BE2C (cell line): ENCODE results near the gene PSME1.

Source experiments
- DNase-seq: peaks from one replicate; pipeline ENCODE4 v3.0.0-alpha.2; 2020
- H3K27me3 ChIP-seq: fragments of 250-450 bp; sonication (Bioruptor Pico); 2 replicates; pipeline ENCODE4 v1.5.1; 2020; ENCODE audit warnings: mild to moderate bottlenecking
- H3K36me3 ChIP-seq: fragments of 250-450 bp; sonication (Bioruptor Pico); 2 replicates; pipeline ENCODE4 v1.5.1; 2020; ENCODE audit warnings: mild to moderate bottlenecking
- H3K4me1 ChIP-seq: fragments of 250-450 bp; sonication (Bioruptor Pico); 2 replicates; pipeline ENCODE4 v1.5.1; 2020
- H3K4me3 ChIP-seq: 2 replicates; pipeline ENCODE4 v1.5.1; 2011; ENCODE audit warnings: low read depth, low read length
- H3K9me3 ChIP-seq: fragments of 250-450 bp; sonication (Bioruptor Pico); 2 replicates; pipeline ENCODE4 v1.5.1; 2020
- CTCF ChIP-seq: IDR thresholded peaks from 2 replicates; pipeline ENCODE4 v1.5.1; 2012; ENCODE audit warnings: mild to moderate bottlenecking, low read depth, low read length

The PSME1 gene

GRCh38 chr14:24177041-24177825, 41.2 kb downstream of the PSME1 start:
- DNase-seq = no peak
- peaks cover 45% of the 10 kb centered on the region for H3K36me3 ChIP-seq
- no peak overlapping the region for H3K4me3 ChIP-seq
- no peaks in the 10 kb centered on the region for H3K27me3 ChIP-seq
- H3K4me1 ChIP-seq = no peaks in the 10 kb centered on the region
- no peak for TF ChIP-seq CTCF
- H3K9me3 ChIP-seq = no peaks in the 10 kb centered on the region

- Histone ChIP-seq H3K4me1 (no peaks in the 10 kb centered on the region), H3K9me3 (no peaks in the 10 kb centered on the region), H3K4me3 (no peak overlapping the region), H3K36me3 (peaks cover 52% of the 10 kb centered on the region), H3K27me3 (no peaks in the 10 kb centered on the region)
- TF ChIP-seq CTCF = no peak
- DNase-seq = no peak
Measured at GRCh38 chr14:24177891-24178290, 41.9 kb downstream of the PSME1 start.

DNA sequence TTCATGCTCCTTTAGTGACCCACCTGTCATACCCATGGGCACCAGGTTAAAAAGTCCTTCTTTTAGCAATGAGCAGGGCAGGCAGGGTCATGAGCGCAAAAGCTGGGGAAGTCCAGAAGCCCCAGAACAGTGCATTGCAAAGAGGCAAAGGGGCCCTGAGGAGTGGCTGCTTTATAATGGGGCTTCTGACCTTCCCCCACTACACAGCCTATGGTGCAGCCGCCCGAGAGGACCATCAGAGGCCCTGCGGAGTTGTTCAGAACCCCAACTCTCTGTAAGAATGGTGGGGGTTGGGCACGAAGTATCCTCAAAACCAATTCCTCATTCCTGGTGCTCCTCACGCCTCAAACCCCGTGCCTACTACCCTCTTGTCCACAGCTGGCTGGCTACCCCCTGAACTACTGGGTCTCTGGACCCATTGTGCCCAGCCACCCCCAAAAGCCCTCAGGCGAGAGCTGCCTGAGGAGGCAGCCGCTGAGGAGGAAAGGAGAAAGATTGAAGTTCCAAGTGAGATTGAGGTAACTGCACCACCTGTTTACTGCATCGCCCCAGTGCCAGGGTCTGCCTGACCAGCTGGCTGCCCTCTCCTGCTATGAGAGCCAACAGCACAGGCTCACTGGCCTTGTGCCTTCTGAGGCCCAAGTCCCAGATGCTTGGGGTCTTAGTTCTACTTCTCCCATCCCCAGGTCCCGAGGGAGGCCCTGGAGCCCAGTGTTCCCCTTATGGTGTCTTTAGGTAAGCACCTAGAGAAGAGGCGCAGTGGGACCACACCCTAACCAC, 42.6 kb downstream of the PSME1 start:
- no peak for TF ChIP-seq CTCF
- H3K27me3 ChIP-seq = no peaks in the 10 kb centered on the region
- H3K9me3 ChIP-seq = no peaks in the 10 kb centered on the region
- no peak for DNase-seq
- H3K36me3 ChIP-seq = peaks cover 59% of the 10 kb centered on the region
- H3K4me3 ChIP-seq = no peak overlapping the region
- H3K4me1 ChIP-seq = no peaks in the 10 kb centered on the region

- no peak for TF ChIP-seq CTCF
- Histone ChIP-seq H3K4me1 (no peaks in the 10 kb centered on the region), H3K27me3 (no peaks in the 10 kb centered on the region), H3K4me3 (no peak overlapping the region), H3K36me3 (peaks cover 64% of the 10 kb centered on the region), H3K9me3 (no peaks in the 10 kb centered on the region)
- DNase-seq = no peak
Measured at GRCh38 chr14:24179294-24179960, 43.4 kb downstream of the PSME1 start.

- Histone ChIP-seq H3K36me3 (peaks cover 72% of the 10 kb centered on the region), H3K4me3 (no peak overlapping the region), H3K9me3 (no peaks in the 10 kb centered on the region), H3K4me1 (no peaks in the 10 kb centered on the region), H3K27me3 (no peaks in the 10 kb centered on the region)
- no peak for TF ChIP-seq CTCF
- DNase-seq = no peak
Measured at GRCh38 chr14:24179961-24180796, 44.2 kb downstream of the PSME1 start.
